ENCODE data around the gene ELAVL4.

The ELAVL4 gene

DNA sequence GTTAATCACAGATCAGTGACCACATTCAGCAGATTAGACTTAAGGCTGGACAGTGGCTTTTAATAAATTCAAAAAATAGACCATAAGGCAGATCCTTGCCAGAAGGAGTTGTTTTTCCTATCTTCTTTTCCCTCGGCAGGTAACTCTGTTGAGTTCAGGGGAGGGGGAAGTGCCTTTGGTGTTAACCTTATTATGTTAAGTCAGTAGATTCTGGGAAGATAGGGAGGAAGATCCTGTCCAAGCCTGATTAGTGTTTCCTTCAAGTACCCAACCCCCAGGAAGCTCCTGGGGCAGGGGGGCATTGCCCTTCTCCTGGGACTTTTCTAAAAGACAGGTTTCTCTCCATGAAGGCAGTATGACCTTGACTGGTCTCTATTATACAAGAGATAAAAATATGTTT is 87.4 kb downstream of the ELAVL4 start:
- no peaks in the 10 kb centered on the region for H3K9me2 ChIP-seq (replicated peaks; ENCODE audit: insufficient read depth, low read length)
- H3K27me3 ChIP-seq (ENCODE audit: low read length) = no peaks in the 10 kb centered on the region
- no peak overlapping the region for H3K4me3 ChIP-seq (ENCODE audit: insufficient read depth, low read length, poor library complexity, severe bottlenecking)
- no peak overlapping the region for H3K9ac ChIP-seq (ENCODE audit: low read length)
- no peak overlapping the region for H2AFZ ChIP-seq (ENCODE audit: low read depth, low read length, severe bottlenecking)
- H4K20me1 ChIP-seq (ENCODE audit: low read depth, low read length) = no peaks in the 10 kb centered on the region
- no peaks in the 10 kb centered on the region for H3K79me2 ChIP-seq (ENCODE audit: insufficient read depth, low read length)
- H3F3A ChIP-seq (ENCODE audit: insufficient read depth) = no peaks in the 10 kb centered on the region
- no peaks in the 10 kb centered on the region for H3K9me3 ChIP-seq (ENCODE audit: insufficient read depth, low read length)
- no peak overlapping the region for H3K4me2 ChIP-seq (ENCODE audit: low read depth, low read length, poor library complexity, severe bottlenecking)
- H3K27ac ChIP-seq (ENCODE audit: low read depth, low read length) = no peak overlapping the region
- TF ChIP-seq, protein P1, sequence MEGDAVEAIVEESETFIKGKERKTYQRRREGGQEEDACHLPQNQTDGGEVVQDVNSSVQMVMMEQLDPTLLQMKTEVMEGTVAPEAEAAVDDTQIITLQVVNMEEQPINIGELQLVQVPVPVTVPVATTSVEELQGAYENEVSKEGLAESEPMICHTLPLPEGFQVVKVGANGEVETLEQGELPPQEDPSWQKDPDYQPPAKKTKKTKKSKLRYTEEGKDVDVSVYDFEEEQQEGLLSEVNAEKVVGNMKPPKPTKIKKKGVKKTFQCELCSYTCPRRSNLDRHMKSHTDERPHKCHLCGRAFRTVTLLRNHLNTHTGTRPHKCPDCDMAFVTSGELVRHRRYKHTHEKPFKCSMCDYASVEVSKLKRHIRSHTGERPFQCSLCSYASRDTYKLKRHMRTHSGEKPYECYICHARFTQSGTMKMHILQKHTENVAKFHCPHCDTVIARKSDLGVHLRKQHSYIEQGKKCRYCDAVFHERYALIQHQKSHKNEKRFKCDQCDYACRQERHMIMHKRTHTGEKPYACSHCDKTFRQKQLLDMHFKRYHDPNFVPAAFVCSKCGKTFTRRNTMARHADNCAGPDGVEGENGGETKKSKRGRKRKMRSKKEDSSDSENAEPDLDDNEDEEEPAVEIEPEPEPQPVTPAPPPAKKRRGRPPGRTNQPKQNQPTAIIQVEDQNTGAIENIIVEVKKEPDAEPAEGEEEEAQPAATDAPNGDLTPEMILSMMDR (IDR thresholded peaks at IDR 0.05; ENCODE audit: insufficient read depth, low read length, poor library complexity, severe bottlenecking) = no peak
- TF ChIP-seq EZH2phosphoT487 (conservative IDR thresholded peaks at IDR 0.05; ENCODE audit: low read length) = no peak
- H3K36me3 ChIP-seq (ENCODE audit: low read length) = no peaks in the 10 kb centered on the region

GRCh38 chr1:50197216-50197615 is 88.5 kb downstream of the ELAVL4 start:
- no peak overlapping the region for H2AFZ ChIP-seq (ENCODE audit: low read depth, low read length, severe bottlenecking)
- H3K9ac ChIP-seq (ENCODE audit: low read length) = no peak overlapping the region
- H3K27me3 ChIP-seq (ENCODE audit: low read length) = no peaks in the 10 kb centered on the region
- TF ChIP-seq, protein P1 (IDR thresholded peaks at IDR 0.05; ENCODE audit: insufficient read depth, low read length, poor library complexity, severe bottlenecking) = no peak
- TF ChIP-seq EZH2phosphoT487 (conservative IDR thresholded peaks at IDR 0.05; ENCODE audit: low read length) = no peak
- H3K36me3 ChIP-seq (ENCODE audit: low read length) = no peaks in the 10 kb centered on the region
- H3F3A ChIP-seq (ENCODE audit: insufficient read depth) = no peaks in the 10 kb centered on the region
- H3K27ac ChIP-seq (ENCODE audit: low read depth, low read length) = no peak overlapping the region
- H3K4me3 ChIP-seq (ENCODE audit: insufficient read depth, low read length, poor library complexity, severe bottlenecking) = no peak overlapping the region
- no peak overlapping the region for H3K4me2 ChIP-seq (ENCODE audit: low read depth, low read length, poor library complexity, severe bottlenecking)
- H3K9me3 ChIP-seq (ENCODE audit: insufficient read depth, low read length) = no peaks in the 10 kb centered on the region
- no peaks in the 10 kb centered on the region for H3K79me2 ChIP-seq (ENCODE audit: insufficient read depth, low read length)
- H3K9me2 ChIP-seq (replicated peaks; ENCODE audit: insufficient read depth, low read length) = no peaks in the 10 kb centered on the region
- H4K20me1 ChIP-seq (ENCODE audit: low read depth, low read length) = no peaks in the 10 kb centered on the region

DNA sequence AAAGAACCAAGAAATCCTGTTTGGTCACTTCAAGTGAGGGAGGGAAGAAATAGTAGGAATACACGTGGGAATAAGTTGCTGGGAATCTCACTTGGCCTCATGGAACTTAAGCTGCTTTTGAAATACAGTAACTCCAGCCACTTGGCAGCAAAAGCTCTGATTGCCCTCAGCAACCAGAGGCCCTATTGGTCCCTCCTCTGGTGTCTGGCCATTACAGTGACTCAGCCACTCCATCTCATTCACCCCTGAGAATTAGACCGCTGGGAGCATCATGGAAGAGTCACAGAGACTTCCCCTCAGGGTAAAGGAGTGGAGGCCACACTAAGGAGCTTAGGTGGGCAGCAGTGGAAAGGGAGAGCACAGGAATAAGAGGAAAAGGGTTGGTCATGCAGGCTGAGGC is 99.6 kb downstream of the ELAVL4 start:
- Histone ChIP-seq H4K20me1 (ENCODE audit: low read depth, low read length) (no peaks in the 10 kb centered on the region), H3K79me2 (ENCODE audit: insufficient read depth, low read length) (no peaks in the 10 kb centered on the region)
- TF ChIP-seq, protein P1 (IDR thresholded peaks at IDR 0.05; ENCODE audit: insufficient read depth, low read length, poor library complexity, severe bottlenecking) = no peak
- no peak for TF ChIP-seq EZH2phosphoT487 (conservative IDR thresholded peaks at IDR 0.05; ENCODE audit: low read length)

More for the DNA sequence above, 99.6 kb downstream of the ELAVL4 start:
- no peak overlapping the region for H3K4me3 ChIP-seq (ENCODE audit: insufficient read depth, low read length, poor library complexity, severe bottlenecking)
- H3K36me3 ChIP-seq (ENCODE audit: low read length) = no peaks in the 10 kb centered on the region
- H3K4me2 ChIP-seq (ENCODE audit: low read depth, low read length, poor library complexity, severe bottlenecking) = no peak overlapping the region
- no peak overlapping the region for H3K27ac ChIP-seq (ENCODE audit: low read depth, low read length)
- no peak overlapping the region for H2AFZ ChIP-seq (ENCODE audit: low read depth, low read length, severe bottlenecking)
- H3K27me3 ChIP-seq (ENCODE audit: low read length) = no peaks in the 10 kb centered on the region
- H3K9me2 ChIP-seq (replicated peaks; ENCODE audit: insufficient read depth, low read length) = no peaks in the 10 kb centered on the region
- no peak overlapping the region for H3K9ac ChIP-seq (ENCODE audit: low read length)
- H3K9me3 ChIP-seq (ENCODE audit: insufficient read depth, low read length) = no peaks in the 10 kb centered on the region
- no peaks in the 10 kb centered on the region for H3F3A ChIP-seq (ENCODE audit: insufficient read depth)

Measured in SU-DHL-6 (cell line).